ENCODE data around the gene LCA5L.

Gene LCA5L

GRCh38 chr21:39377444-39378050 lies 68.0 kb downstream of the LCA5L start:
- no peak for ATAC-seq
- TF ChIP-seq TSHZ2 (CRISPR knock-in tag; IDR thresholded peaks at IDR 0.05) (no peak), ZNF70 (CRISPR knock-in tag; IDR thresholded peaks at IDR 0.05) (no peak), GLIS3 (CRISPR knock-in tag; IDR thresholded peaks at IDR 0.05) (no peak), PATZ1 (CRISPR knock-in tag; IDR thresholded peaks at IDR 0.05; ENCODE audit: borderline replicate concordance) (no peak), ZFP3 (CRISPR knock-in tag; IDR thresholded peaks at IDR 0.05) (no peak), TOX (CRISPR knock-in tag; IDR thresholded peaks at IDR 0.05; ENCODE audit: borderline replicate concordance) (no peak), ZC3H10 (CRISPR knock-in tag; IDR thresholded peaks at IDR 0.05) (no peak), POU6F1 (CRISPR knock-in tag; IDR thresholded peaks at IDR 0.05; ENCODE audit: borderline replicate concordance, low read depth) (no peak), ZFP30 (CRISPR knock-in tag; IDR thresholded peaks at IDR 0.05) (no peak), SNAI2 (CRISPR knock-in tag; IDR thresholded peaks at IDR 0.05) (no peak), PPARA (CRISPR knock-in tag; IDR thresholded peaks at IDR 0.05; ENCODE audit: borderline replicate concordance) (no peak), ZNF565 (CRISPR knock-in tag; conservative IDR thresholded peaks at IDR 0.05; ENCODE audit: low read depth) (no peak), CREB5 (CRISPR knock-in tag; IDR thresholded peaks at IDR 0.05; ENCODE audit: low read depth) (no peak), CSRNP3 (CRISPR knock-in tag; IDR thresholded peaks at IDR 0.05) (no peak), OSR1 (CRISPR knock-in tag; IDR thresholded peaks at IDR 0.05) (no peak), ARNTL (CRISPR knock-in tag; IDR thresholded peaks at IDR 0.05; ENCODE audit: borderline replicate concordance, low read depth) (no peak), BACH2 (CRISPR knock-in tag; IDR thresholded peaks at IDR 0.05; ENCODE audit: borderline replicate concordance) (no peak), CSDC2 (CRISPR knock-in tag; IDR thresholded peaks at IDR 0.05) (no peak), ESRRG (CRISPR knock-in tag; IDR thresholded peaks at IDR 0.05) (no peak)

GRCh38 chr21:39375446-39375845 lies 70.1 kb downstream of the LCA5L start:
- TF ChIP-seq BACH2 (CRISPR knock-in tag; IDR thresholded peaks at IDR 0.05; ENCODE audit: borderline replicate concordance) (no peak), ESRRG (CRISPR knock-in tag; IDR thresholded peaks at IDR 0.05) (no peak), ZFP3 (CRISPR knock-in tag; IDR thresholded peaks at IDR 0.05) (no peak), RARB (CRISPR knock-in tag; IDR thresholded peaks at IDR 0.05) (no peak), CSRNP3 (CRISPR knock-in tag; IDR thresholded peaks at IDR 0.05) (no peak), ZFP30 (CRISPR knock-in tag; IDR thresholded peaks at IDR 0.05) (no peak), OSR1 (CRISPR knock-in tag; IDR thresholded peaks at IDR 0.05) (no peak), ISL1 (CRISPR knock-in tag; IDR thresholded peaks at IDR 0.05) (no peak), PPARA (CRISPR knock-in tag; IDR thresholded peaks at IDR 0.05; ENCODE audit: borderline replicate concordance) (no peak), TOX (CRISPR knock-in tag; IDR thresholded peaks at IDR 0.05; ENCODE audit: borderline replicate concordance) (no peak), TCF4 (CRISPR knock-in tag; IDR thresholded peaks at IDR 0.05; ENCODE audit: borderline replicate concordance) (no peak), SNAI2 (CRISPR knock-in tag; IDR thresholded peaks at IDR 0.05) (no peak), POU6F1 (CRISPR knock-in tag; IDR thresholded peaks at IDR 0.05; ENCODE audit: borderline replicate concordance, low read depth) (no peak), ZC3H10 (CRISPR knock-in tag; IDR thresholded peaks at IDR 0.05) (no peak)
- ATAC-seq: no peak
